BLaER1 (cell line): ENCODE data around the gene OGDH.

Experiments used
- H3K27ac ChIP-seq: shearing (Covaris generic); formaldehyde crosslinking; 2 replicates; pipeline ENCODE4 v1.8.1; 2022
- H3K27me3 ChIP-seq: shearing (Covaris generic); formaldehyde crosslinking; 2 replicates; pipeline ENCODE4 v1.8.1; 2022
- H3K36me3 ChIP-seq: shearing (Covaris generic); formaldehyde crosslinking; 2 replicates; pipeline ENCODE4 v1.8.1; 2022
- H3K4me1 ChIP-seq: shearing (Covaris generic); formaldehyde crosslinking; 2 replicates; pipeline ENCODE4 v1.8.1; 2022
- H3K4me2 ChIP-seq: shearing (Covaris generic); formaldehyde crosslinking; 2 replicates; pipeline ENCODE4 v1.8.1; 2022
- H3K4me3 ChIP-seq: shearing (Covaris generic); formaldehyde crosslinking; 2 replicates; pipeline ENCODE4 v1.8.1; 2022
- H3K9ac ChIP-seq: shearing (Covaris generic); formaldehyde crosslinking; 2 replicates; pipeline ENCODE4 v1.8.1; 2022
- H3K9me3 ChIP-seq: shearing (Covaris generic); formaldehyde crosslinking; 2 replicates; pipeline ENCODE4 v1.8.1; 2022
- H4K20me1 ChIP-seq: shearing (Covaris generic); formaldehyde crosslinking; 2 replicates; pipeline ENCODE4 v1.8.1; 2022
- Cebpa-rat ChIP-seq: shearing (Covaris generic); IDR thresholded peaks from 2 replicates; pipeline ENCODE4 v1.8.1; 2022

Gene OGDH

GRCh38 chr7:44646921-44647636 lies 40.7 kb downstream of the OGDH start:
- H4K20me1 ChIP-seq, result no peaks in the 10 kb centered on the region
- H3K27ac ChIP-seq, result no peak overlapping the region
- H3K36me3 ChIP-seq, result peaks cover 69% of the 10 kb centered on the region
- no peak for TF ChIP-seq Cebpa-rat
- H3K4me1 ChIP-seq, result no peaks in the 10 kb centered on the region
- H3K9me3 ChIP-seq, result no peaks in the 10 kb centered on the region
- no peaks in the 10 kb centered on the region for H3K27me3 ChIP-seq
- H3K9ac ChIP-seq, result no peak overlapping the region
- H3K4me2 ChIP-seq, result no peak overlapping the region
- H3K4me3 ChIP-seq, result no peak overlapping the region

- H3K36me3 ChIP-seq, result peaks cover 79% of the 10 kb centered on the region
- no peak for TF ChIP-seq Cebpa-rat
- H3K4me1 ChIP-seq, result no peaks in the 10 kb centered on the region
- H3K9ac ChIP-seq, result no peak overlapping the region
- no peak overlapping the region for H3K4me3 ChIP-seq
- H3K9me3 ChIP-seq, result no peaks in the 10 kb centered on the region
- no peaks in the 10 kb centered on the region for H3K27me3 ChIP-seq
- H4K20me1 ChIP-seq, result no peaks in the 10 kb centered on the region
- H3K27ac ChIP-seq, result no peak overlapping the region
- H3K4me2 ChIP-seq, result no peak overlapping the region
These were observed 41.7 kb downstream of the OGDH start for GRCh38 chr7:44647981-44648714.

- H3K27ac ChIP-seq, result no peak overlapping the region
- no peak overlapping the region for H3K4me2 ChIP-seq
- TF ChIP-seq Cebpa-rat, result no peak
- H3K27me3 ChIP-seq, result no peaks in the 10 kb centered on the region
- H3K4me1 ChIP-seq, result no peaks in the 10 kb centered on the region
- no peak overlapping the region for H3K4me3 ChIP-seq
- H4K20me1 ChIP-seq, result no peaks in the 10 kb centered on the region
- no peak overlapping the region for H3K9ac ChIP-seq
- H3K9me3 ChIP-seq, result no peaks in the 10 kb centered on the region
- H3K36me3 ChIP-seq, result peaks cover 91% of the 10 kb centered on the region
These were observed 43.8 kb downstream of the OGDH start for GRCh38 chr7:44650242-44650641.

GRCh38 chr7:44650772-44651171 lies 44.3 kb downstream of the OGDH start:
- H3K27me3 ChIP-seq, result no peaks in the 10 kb centered on the region

GRCh38 chr7:44652535-44652934 lies 46.1 kb downstream of the OGDH start:
- H3K9me3 ChIP-seq, result peaks cover 6% of the 10 kb centered on the region
- H3K4me2 ChIP-seq, result no peak overlapping the region
- TF ChIP-seq Cebpa-rat, result no peak
- H4K20me1 ChIP-seq, result no peaks in the 10 kb centered on the region
- no peak overlapping the region for H3K9ac ChIP-seq
- H3K27ac ChIP-seq, result no peak overlapping the region
- H3K27me3 ChIP-seq, result no peaks in the 10 kb centered on the region
- no peaks in the 10 kb centered on the region for H3K4me1 ChIP-seq
- peaks cover 92% of the 10 kb centered on the region for H3K36me3 ChIP-seq
- H3K4me3 ChIP-seq, result no peak overlapping the region

More at GRCh38 chr7:44650772-44651171, 44.3 kb downstream of the OGDH start:
- Histone ChIP-seq H3K4me2 (no peak overlapping the region), H3K9ac (no peak overlapping the region), H4K20me1 (no peaks in the 10 kb centered on the region), H3K9me3 (no peaks in the 10 kb centered on the region), H3K4me3 (no peak overlapping the region), H3K4me1 (no peaks in the 10 kb centered on the region), H3K27ac (no peak overlapping the region), H3K36me3 (peaks cover 91% of the 10 kb centered on the region)
- TF ChIP-seq Cebpa-rat, result no peak

GRCh38 chr7:44654255-44654796 lies 47.9 kb downstream of the OGDH start:
- no peak overlapping the region for H3K9ac ChIP-seq
- no peak overlapping the region for H3K4me2 ChIP-seq
- H3K9me3 ChIP-seq, result peaks cover 18% of the 10 kb centered on the region
- no peak overlapping the region for H3K4me3 ChIP-seq
- H3K27me3 ChIP-seq, result no peaks in the 10 kb centered on the region
- no peaks in the 10 kb centered on the region for H4K20me1 ChIP-seq
- no peak for TF ChIP-seq Cebpa-rat
- no peak overlapping the region for H3K27ac ChIP-seq
- H3K36me3 ChIP-seq, result peaks cover 83% of the 10 kb centered on the region
- H3K4me1 ChIP-seq, result no peaks in the 10 kb centered on the region

- H3K4me3 ChIP-seq, result no peak overlapping the region
- no peak overlapping the region for H3K9ac ChIP-seq
- H3K4me1 ChIP-seq, result no peaks in the 10 kb centered on the region
- H4K20me1 ChIP-seq, result no peaks in the 10 kb centered on the region
- no peak for TF ChIP-seq Cebpa-rat
- H3K27me3 ChIP-seq, result no peaks in the 10 kb centered on the region
- H3K9me3 ChIP-seq, result peaks cover 28% of the 10 kb centered on the region
- no peak overlapping the region for H3K27ac ChIP-seq
- H3K36me3 ChIP-seq, result peaks cover 81% of the 10 kb centered on the region
- no peak overlapping the region for H3K4me2 ChIP-seq
These were observed 48.9 kb downstream of the OGDH start for GRCh38 chr7:44655341-44655740.

- Histone ChIP-seq H4K20me1 (no peaks in the 10 kb centered on the region), H3K9ac (no peak overlapping the region), H3K27ac (no peak overlapping the region), H3K9me3 (peaks cover 48% of the 10 kb centered on the region), H3K4me1 (no peaks in the 10 kb centered on the region), H3K36me3 (peaks cover 79% of the 10 kb centered on the region), H3K4me2 (no peak overlapping the region), H3K27me3 (no peaks in the 10 kb centered on the region), H3K4me3 (no peak overlapping the region)
- TF ChIP-seq Cebpa-rat, result no peak
These were observed 52.6 kb downstream of the OGDH start for GRCh38 chr7:44658979-44659378.

GRCh38 chr7:44661233-44661632 lies 54.8 kb downstream of the OGDH start:
- H3K27me3 ChIP-seq, result no peaks in the 10 kb centered on the region
- H3K9me3 ChIP-seq, result peaks cover 48% of the 10 kb centered on the region
- no peak for TF ChIP-seq Cebpa-rat
- peaks cover 76% of the 10 kb centered on the region for H3K36me3 ChIP-seq
- no peaks in the 10 kb centered on the region for H4K20me1 ChIP-seq
- H3K9ac ChIP-seq, result no peak overlapping the region
- H3K4me2 ChIP-seq, result no peak overlapping the region
- H3K4me3 ChIP-seq, result 0 out of 2 replicates have a peak overlapping the region, but pooled peaks have one; percentile 5
- H3K4me1 ChIP-seq, result no peaks in the 10 kb centered on the region
- no peak overlapping the region for H3K27ac ChIP-seq

GRCh38 chr7:44664780-44665461 lies 58.5 kb downstream of the OGDH start:
- no peaks in the 10 kb centered on the region for H4K20me1 ChIP-seq
- peaks cover 24% of the 10 kb centered on the region for H3K9me3 ChIP-seq
- no peak overlapping the region for H3K27ac ChIP-seq
- H3K36me3 ChIP-seq, result peaks cover 87% of the 10 kb centered on the region
- no peak overlapping the region for H3K4me2 ChIP-seq
- no peak for TF ChIP-seq Cebpa-rat
- no peaks in the 10 kb centered on the region for H3K27me3 ChIP-seq
- H3K4me3 ChIP-seq, result no peak overlapping the region
- no peak overlapping the region for H3K9ac ChIP-seq
- H3K4me1 ChIP-seq, result no peaks in the 10 kb centered on the region
